ENCODE data around the gene CDKAL1.

Gene CDKAL1

DNA sequence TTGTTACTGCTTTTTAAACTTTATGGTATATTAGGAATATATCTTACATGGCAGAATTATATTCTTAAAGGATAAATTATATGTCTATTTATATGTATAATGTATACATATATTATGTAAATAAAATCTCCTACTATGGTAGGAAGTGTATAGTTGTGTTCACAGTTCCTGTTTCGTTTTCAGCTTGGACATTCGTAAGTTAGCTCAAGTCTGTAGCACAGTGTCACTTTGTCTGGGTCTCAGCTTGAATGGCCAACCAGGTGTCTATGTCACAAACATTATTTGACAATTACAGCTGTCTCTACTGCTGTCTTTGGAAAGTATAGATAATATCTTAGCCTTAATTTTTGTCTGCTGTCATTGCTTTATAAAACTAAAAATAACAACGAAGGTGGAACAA is 303.9 kb downstream of the CDKAL1 start:
- H3K27me3 ChIP-seq (ENCODE audit: insufficient read depth, low read depth), result no peaks in the 10 kb centered on the region
- H4K20me1 ChIP-seq (ENCODE audit: insufficient read depth), result no peaks in the 10 kb centered on the region
- no peak overlapping the region for H3K27ac ChIP-seq
- TF ChIP-seq, protein P1, sequence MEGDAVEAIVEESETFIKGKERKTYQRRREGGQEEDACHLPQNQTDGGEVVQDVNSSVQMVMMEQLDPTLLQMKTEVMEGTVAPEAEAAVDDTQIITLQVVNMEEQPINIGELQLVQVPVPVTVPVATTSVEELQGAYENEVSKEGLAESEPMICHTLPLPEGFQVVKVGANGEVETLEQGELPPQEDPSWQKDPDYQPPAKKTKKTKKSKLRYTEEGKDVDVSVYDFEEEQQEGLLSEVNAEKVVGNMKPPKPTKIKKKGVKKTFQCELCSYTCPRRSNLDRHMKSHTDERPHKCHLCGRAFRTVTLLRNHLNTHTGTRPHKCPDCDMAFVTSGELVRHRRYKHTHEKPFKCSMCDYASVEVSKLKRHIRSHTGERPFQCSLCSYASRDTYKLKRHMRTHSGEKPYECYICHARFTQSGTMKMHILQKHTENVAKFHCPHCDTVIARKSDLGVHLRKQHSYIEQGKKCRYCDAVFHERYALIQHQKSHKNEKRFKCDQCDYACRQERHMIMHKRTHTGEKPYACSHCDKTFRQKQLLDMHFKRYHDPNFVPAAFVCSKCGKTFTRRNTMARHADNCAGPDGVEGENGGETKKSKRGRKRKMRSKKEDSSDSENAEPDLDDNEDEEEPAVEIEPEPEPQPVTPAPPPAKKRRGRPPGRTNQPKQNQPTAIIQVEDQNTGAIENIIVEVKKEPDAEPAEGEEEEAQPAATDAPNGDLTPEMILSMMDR (conservative IDR thresholded peaks at IDR 0.05; ENCODE audit: low read depth, low read length), result no peak
- H3K79me2 ChIP-seq (ENCODE audit: insufficient read depth, low read depth), result no peaks in the 10 kb centered on the region
- H3K9ac ChIP-seq, result no peak overlapping the region
- no peak overlapping the region for H3K4me3 ChIP-seq (IDR thresholded peaks at IDR 0.05; ENCODE audit: insufficient read depth, low read depth, low read length)
- H3K36me3 ChIP-seq (ENCODE audit: insufficient read depth), result no peaks in the 10 kb centered on the region
- H2AFZ ChIP-seq (ENCODE audit: low read depth), result no peak overlapping the region
- no peak overlapping the region for H3K4me2 ChIP-seq
- H3K4me1 ChIP-seq (ENCODE audit: low read depth, poor library complexity, severe bottlenecking), result peaks cover 6% of the 10 kb centered on the region

DNA sequence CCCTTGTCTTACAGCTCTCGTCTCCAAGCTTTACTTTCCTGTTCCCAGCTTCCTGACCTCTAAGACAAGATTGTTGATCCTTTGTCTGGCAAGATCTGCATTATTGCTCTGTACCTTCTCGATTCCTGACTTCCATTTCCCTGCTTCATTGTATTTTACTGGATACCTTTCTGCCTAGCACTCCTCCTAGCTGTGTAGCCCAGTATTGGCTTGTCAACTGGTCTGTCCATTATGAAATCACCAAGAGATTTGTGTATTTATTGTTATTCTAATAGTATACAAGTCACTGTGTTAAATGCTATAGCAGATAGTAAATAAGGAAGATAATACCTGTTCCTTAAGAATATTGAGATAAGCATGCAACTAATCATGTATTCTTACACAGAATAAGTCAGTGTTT is 305.4 kb downstream of the CDKAL1 start:
- H3K9ac ChIP-seq, result no peak overlapping the region
- H3K36me3 ChIP-seq (ENCODE audit: insufficient read depth), result no peaks in the 10 kb centered on the region
- H3K27ac ChIP-seq, result no peak overlapping the region
- no peaks in the 10 kb centered on the region for H3K27me3 ChIP-seq (ENCODE audit: insufficient read depth, low read depth)
- H2AFZ ChIP-seq (ENCODE audit: low read depth), result no peak overlapping the region
- no peak overlapping the region for H3K4me2 ChIP-seq
- H3K4me3 ChIP-seq (IDR thresholded peaks at IDR 0.05; ENCODE audit: insufficient read depth, low read depth, low read length), result no peak overlapping the region
- TF ChIP-seq, protein P1 (conservative IDR thresholded peaks at IDR 0.05; ENCODE audit: low read depth, low read length), result no peak
- H3K4me1 ChIP-seq (ENCODE audit: low read depth, poor library complexity, severe bottlenecking), result peaks cover 6% of the 10 kb centered on the region
- H4K20me1 ChIP-seq (ENCODE audit: insufficient read depth), result no peaks in the 10 kb centered on the region
- H3K79me2 ChIP-seq (ENCODE audit: insufficient read depth, low read depth), result no peaks in the 10 kb centered on the region

DNA sequence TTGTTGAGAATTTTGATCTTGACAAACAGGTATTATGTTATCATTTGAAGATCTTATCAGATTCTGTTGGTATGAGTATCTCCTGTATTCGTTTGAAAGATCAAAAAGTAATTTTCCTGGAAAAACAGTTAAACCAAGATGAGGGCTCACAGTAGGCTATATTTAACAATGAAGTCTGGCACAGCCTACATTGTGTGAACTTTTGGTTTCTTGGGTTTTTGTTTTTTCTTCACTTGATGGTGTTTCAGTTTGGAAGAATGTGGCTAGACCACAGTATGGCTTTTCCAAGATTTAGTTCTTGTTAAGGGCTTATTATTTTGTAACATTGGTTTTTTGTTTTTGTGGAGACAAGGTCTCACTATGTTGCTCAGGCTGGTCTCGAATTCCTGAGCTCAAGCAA is 306.4 kb downstream of the CDKAL1 start:
- H4K20me1 ChIP-seq (ENCODE audit: insufficient read depth), result no peaks in the 10 kb centered on the region
- no peaks in the 10 kb centered on the region for H3K36me3 ChIP-seq (ENCODE audit: insufficient read depth)
- H3K4me1 ChIP-seq (ENCODE audit: low read depth, poor library complexity, severe bottlenecking), result peaks cover 6% of the 10 kb centered on the region
- H3K27me3 ChIP-seq (ENCODE audit: insufficient read depth, low read depth), result no peaks in the 10 kb centered on the region
- H2AFZ ChIP-seq (ENCODE audit: low read depth), result no peak overlapping the region
- H3K9ac ChIP-seq, result no peak overlapping the region
- no peaks in the 10 kb centered on the region for H3K79me2 ChIP-seq (ENCODE audit: insufficient read depth, low read depth)
- no peak overlapping the region for H3K4me2 ChIP-seq
- no peak overlapping the region for H3K4me3 ChIP-seq (IDR thresholded peaks at IDR 0.05; ENCODE audit: insufficient read depth, low read depth, low read length)
- TF ChIP-seq, protein P1 (conservative IDR thresholded peaks at IDR 0.05; ENCODE audit: low read depth, low read length), result no peak
- H3K27ac ChIP-seq, result no peak overlapping the region

DNA sequence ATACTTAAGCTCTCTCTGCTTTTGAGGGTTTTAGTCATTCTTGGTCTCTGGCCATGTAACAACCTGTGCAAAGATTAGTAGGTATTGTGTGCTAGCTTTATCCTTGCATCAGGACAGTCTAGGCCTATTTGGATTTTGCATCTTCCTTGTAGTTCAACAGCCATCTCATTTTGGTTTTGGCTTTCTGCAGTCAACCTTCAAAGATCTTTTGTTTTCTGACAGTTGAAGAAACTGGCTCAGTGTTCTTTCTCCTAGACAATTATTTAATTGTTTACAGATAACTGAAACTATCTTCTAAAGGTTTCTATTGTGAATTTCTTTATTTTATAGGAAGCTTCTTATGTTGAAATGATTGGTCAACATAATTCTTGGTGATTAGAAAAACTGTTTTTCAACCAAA is 307.5 kb downstream of the CDKAL1 start:
- no peak overlapping the region for H3K4me3 ChIP-seq (IDR thresholded peaks at IDR 0.05; ENCODE audit: insufficient read depth, low read depth, low read length)

More for the DNA sequence above, 307.5 kb downstream of the CDKAL1 start:
- Histone ChIP-seq H3K4me2 (no peak overlapping the region), H3K79me2 (ENCODE audit: insufficient read depth, low read depth) (no peaks in the 10 kb centered on the region), H2AFZ (ENCODE audit: low read depth) (no peak overlapping the region), H3K27ac (no peak overlapping the region), H3K36me3 (ENCODE audit: insufficient read depth) (no peaks in the 10 kb centered on the region), H3K9ac (no peak overlapping the region), H4K20me1 (ENCODE audit: insufficient read depth) (no peaks in the 10 kb centered on the region), H3K27me3 (ENCODE audit: insufficient read depth, low read depth) (no peaks in the 10 kb centered on the region), H3K4me1 (ENCODE audit: low read depth, poor library complexity, severe bottlenecking) (peaks cover 6% of the 10 kb centered on the region)
- TF ChIP-seq, protein P1 (conservative IDR thresholded peaks at IDR 0.05; ENCODE audit: low read depth, low read length), result no peak
